ENCODE results near the gene SURF1. TPM values are rescaled to one million over a fixed set of nuclear protein-coding genes. Genes with fewer than 3 reads are reported as not detected.

Gene SURF1
- total and polyA plus RNA-seq, 10 of the 15 experiments (the other 5 are each of a cell fraction or from before 2014, with no cell fraction given), result 17.9 to 46.4 (median 29.6) TPM

- TF ChIP-seq BMI1 (IDR thresholded peaks at IDR 0.05; ENCODE audit: borderline replicate concordance) (no peak), ZNF384 (IDR thresholded peaks at IDR 0.05; ENCODE audit: borderline replicate concordance, low read depth, low read length) (no peak), YBX1 (IDR thresholded peaks at IDR 0.05) (no peak), BACH1 (IDR thresholded peaks at IDR 0.05; ENCODE audit: borderline replicate concordance) (peak; percentile 22; the same call in 1 of the 2 replicates), MTA2 (IDR thresholded peaks at IDR 0.05; ENCODE audit: low read depth) (no peak), CUX1 (IDR thresholded peaks at IDR 0.05; ENCODE audit: insufficient replicate concordance, low read depth, low read length) (no peak), NR2F1 (conservative IDR thresholded peaks at IDR 0.05) (0 out of 2 replicates have a peak, but pooled peaks have one; percentile 21), ASH2L (IDR thresholded peaks at IDR 0.05; ENCODE audit: borderline replicate concordance, low read depth) (no peak), MXI1 (IDR thresholded peaks at IDR 0.05; ENCODE audit: low read depth, low read length) (peak; percentile 87), SMC3 (IDR thresholded peaks at IDR 0.05; ENCODE audit: borderline replicate concordance, low read length) (no peak), CREM (IDR thresholded peaks at IDR 0.05; ENCODE audit: low read depth) (peak; percentile 21; the same call in 1 of the 2 replicates), EED (IDR thresholded peaks at IDR 0.05; ENCODE audit: low read depth) (no peak), ZBTB33 (IDR thresholded peaks at IDR 0.05) (no peak), HDGF (IDR thresholded peaks at IDR 0.05) (peak; percentile 88), POU2F2 (IDR thresholded peaks at IDR 0.05; ENCODE audit: borderline replicate concordance, low read depth, low read length) (no peak), REST (IDR thresholded peaks at IDR 0.05; ENCODE audit: low read depth, low read length) (no peak), SRF (IDR thresholded peaks at IDR 0.05; ENCODE audit: low read depth in 2 of 2, low read length in 2 of 2) (no peak), ZNF207 (IDR thresholded peaks at IDR 0.05; ENCODE audit: borderline replicate concordance) (no peak), KDM1A (IDR thresholded peaks at IDR 0.05; ENCODE audit: borderline replicate concordance) (no peak), JUNB (IDR thresholded peaks at IDR 0.05) (no peak)
Measured at GRCh38 chr9:133356391-133357091, at the start of gene SURF1, which contains the start of gene SURF2 (continued).
